Measurements from ENCODE around the gene CABP4.

The CABP4 gene

GRCh38 chr11:67428052-67429001, 26.8 kb upstream of the CABP4 start, which contains the start of gene RPS6KB2:
Gene RPS6KB2, plus strand, starts transcription at chr11:67428494. Its CDS starts 52 bp downstream, at chr11:67428546.
- no peaks in the 10 kb centered on the region for H3K27me3 ChIP-seq (replicated peaks)
- H3K4me3 ChIP-seq (ENCODE audit: low read depth, low read length), result peak within 1 kb of the TSS; percentile 88
- in situ Hi-C loops (cut with HindIII; ENCODE audit: low pct_ligation_motif_present, low sequenced_read_pairs), result no loop called here
- H3K27ac ChIP-seq, result peak within 1 kb of the TSS; percentile 70
- DNase-seq, result peak; percentile 97
- TF ChIP-seq, protein P1, sequence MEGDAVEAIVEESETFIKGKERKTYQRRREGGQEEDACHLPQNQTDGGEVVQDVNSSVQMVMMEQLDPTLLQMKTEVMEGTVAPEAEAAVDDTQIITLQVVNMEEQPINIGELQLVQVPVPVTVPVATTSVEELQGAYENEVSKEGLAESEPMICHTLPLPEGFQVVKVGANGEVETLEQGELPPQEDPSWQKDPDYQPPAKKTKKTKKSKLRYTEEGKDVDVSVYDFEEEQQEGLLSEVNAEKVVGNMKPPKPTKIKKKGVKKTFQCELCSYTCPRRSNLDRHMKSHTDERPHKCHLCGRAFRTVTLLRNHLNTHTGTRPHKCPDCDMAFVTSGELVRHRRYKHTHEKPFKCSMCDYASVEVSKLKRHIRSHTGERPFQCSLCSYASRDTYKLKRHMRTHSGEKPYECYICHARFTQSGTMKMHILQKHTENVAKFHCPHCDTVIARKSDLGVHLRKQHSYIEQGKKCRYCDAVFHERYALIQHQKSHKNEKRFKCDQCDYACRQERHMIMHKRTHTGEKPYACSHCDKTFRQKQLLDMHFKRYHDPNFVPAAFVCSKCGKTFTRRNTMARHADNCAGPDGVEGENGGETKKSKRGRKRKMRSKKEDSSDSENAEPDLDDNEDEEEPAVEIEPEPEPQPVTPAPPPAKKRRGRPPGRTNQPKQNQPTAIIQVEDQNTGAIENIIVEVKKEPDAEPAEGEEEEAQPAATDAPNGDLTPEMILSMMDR (IDR thresholded peaks at IDR 0.05; ENCODE audit: low read depth, low read length, missing control alignments), result no peak
- peaks cover 10% of the 10 kb centered on the region for H3K36me3 ChIP-seq (replicated peaks)

GRCh38 chr11:67429038-67429668, 26.0 kb upstream of the CABP4 start:
- peak overlapping the region; percentile 70 for H3K27ac ChIP-seq
- TF ChIP-seq, protein P1 (IDR thresholded peaks at IDR 0.05; ENCODE audit: low read depth, low read length, missing control alignments), result no peak
- no peak for DNase-seq
- peak overlapping the region; percentile 88 for H3K4me3 ChIP-seq (ENCODE audit: low read depth, low read length)
- no peaks in the 10 kb centered on the region for H3K27me3 ChIP-seq (replicated peaks)
- peaks cover 18% of the 10 kb centered on the region for H3K36me3 ChIP-seq (replicated peaks)
- in situ Hi-C loops (cut with HindIII; ENCODE audit: low pct_ligation_motif_present, low sequenced_read_pairs), result no loop called here

- no peak overlapping the region for H3K27ac ChIP-seq
Observed at GRCh38 chr11:67429722-67430121, 25.4 kb upstream of the CABP4 start.

DNA sequence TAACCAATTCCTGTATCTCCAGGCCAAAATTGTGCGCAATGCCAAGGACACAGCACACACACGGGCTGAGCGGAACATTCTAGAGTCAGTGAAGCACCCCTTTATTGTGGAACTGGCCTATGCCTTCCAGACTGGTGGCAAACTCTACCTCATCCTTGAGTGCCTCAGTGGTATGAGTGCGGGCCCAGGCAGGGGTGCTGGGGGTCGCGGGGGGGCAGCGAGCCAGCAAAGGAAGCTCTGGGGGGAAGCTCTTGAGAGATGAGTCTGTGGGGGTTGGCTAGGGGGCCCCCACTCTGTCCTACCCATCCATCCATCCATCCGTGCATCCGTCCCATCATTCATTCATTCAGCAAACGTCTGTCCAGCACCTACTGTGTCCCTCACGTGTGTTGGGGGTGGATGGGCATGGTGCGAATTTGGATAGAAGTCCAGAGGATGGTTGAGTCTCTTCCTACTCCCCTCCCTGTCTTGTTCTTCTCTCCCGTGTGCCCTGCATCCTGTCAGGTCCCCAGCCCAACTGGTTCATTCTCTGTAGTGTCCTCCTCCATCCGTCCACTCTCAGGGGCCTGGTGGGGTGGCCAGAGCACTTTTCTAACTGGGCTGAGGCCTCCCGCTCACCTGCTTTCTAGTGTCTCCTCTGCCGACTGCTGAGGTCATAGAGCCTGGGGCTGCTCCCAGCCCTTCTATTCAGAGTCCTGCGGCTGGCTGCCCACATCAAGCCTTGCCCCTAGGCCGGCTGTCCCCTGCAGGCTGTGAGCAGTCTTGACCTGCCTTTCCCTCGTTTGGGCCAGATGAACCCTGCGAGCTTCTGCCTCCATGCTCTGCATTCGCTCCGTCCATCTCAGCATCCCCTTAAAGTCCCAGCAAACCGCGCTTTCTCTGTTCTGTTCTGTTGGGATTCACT, 23.6 kb upstream of the CABP4 start:
- Histone ChIP-seq H3K27ac (no peak overlapping the region), H3K27me3 (replicated peaks) (no peaks in the 10 kb centered on the region), H3K4me3 (ENCODE audit: low read depth, low read length) (no peak overlapping the region), H3K36me3 (replicated peaks) (peaks cover 34% of the 10 kb centered on the region)
- TF ChIP-seq, protein P1 (IDR thresholded peaks at IDR 0.05; ENCODE audit: low read depth, low read length, missing control alignments), result no peak
- DNase-seq, result no peak
- in situ Hi-C loops (cut with HindIII; ENCODE audit: low pct_ligation_motif_present, low sequenced_read_pairs), result no loop called here

More at GRCh38 chr11:67429722-67430121, 25.4 kb upstream of the CABP4 start:
- H3K4me3 ChIP-seq (ENCODE audit: low read depth, low read length), result no peak overlapping the region
- peaks cover 24% of the 10 kb centered on the region for H3K36me3 ChIP-seq (replicated peaks)
- no peaks in the 10 kb centered on the region for H3K27me3 ChIP-seq (replicated peaks)
- in situ Hi-C loops (cut with HindIII; ENCODE audit: low pct_ligation_motif_present, low sequenced_read_pairs), result no loop called here
- DNase-seq, result no peak
- TF ChIP-seq, protein P1 (IDR thresholded peaks at IDR 0.05; ENCODE audit: low read depth, low read length, missing control alignments), result no peak

DNA sequence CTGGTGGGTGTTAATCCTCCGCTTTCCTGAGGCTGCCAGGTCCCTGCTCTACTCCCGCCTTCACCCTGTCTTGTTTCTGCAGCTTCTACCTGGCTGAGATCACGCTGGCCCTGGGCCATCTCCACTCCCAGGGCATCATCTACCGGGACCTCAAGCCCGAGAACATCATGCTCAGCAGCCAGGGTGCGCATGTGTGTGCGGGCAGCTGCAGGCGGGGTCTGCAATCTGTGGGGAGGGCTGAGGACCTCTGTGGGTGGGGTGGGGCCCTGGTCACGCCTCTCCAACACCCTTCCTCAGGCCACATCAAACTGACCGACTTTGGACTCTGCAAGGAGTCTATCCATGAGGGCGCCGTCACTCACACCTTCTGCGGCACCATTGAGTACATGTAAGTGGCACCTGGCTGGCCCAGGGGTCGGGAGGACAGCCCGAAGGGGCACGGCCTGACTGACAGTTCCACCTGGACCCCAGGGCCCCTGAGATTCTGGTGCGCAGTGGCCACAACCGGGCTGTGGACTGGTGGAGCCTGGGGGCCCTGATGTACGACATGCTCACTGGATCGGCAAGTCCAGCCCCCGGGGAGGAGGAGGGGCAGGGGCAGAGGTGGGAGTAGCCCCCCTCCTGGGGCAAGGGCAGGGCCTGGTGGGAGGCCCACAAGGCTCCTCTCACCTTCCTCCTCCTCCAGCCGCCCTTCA, 22.4 kb upstream of the CABP4 start:
- Histone ChIP-seq H3K27ac (no peak overlapping the region), H3K36me3 (replicated peaks) (peaks cover 39% of the 10 kb centered on the region)
- in situ Hi-C loops (cut with HindIII; ENCODE audit: low pct_ligation_motif_present, low sequenced_read_pairs), result no loop called here

More for the DNA sequence above, 22.4 kb upstream of the CABP4 start:
- no peak for DNase-seq
- H3K4me3 ChIP-seq (ENCODE audit: low read depth, low read length), result no peak overlapping the region
- no peaks in the 10 kb centered on the region for H3K27me3 ChIP-seq (replicated peaks)
- TF ChIP-seq, protein P1 (IDR thresholded peaks at IDR 0.05; ENCODE audit: low read depth, low read length, missing control alignments), result no peak
